Measurements from ENCODE around the gene ITGB2. TPM values are rescaled to one million over a fixed set of nuclear protein-coding genes. Genes with fewer than 3 reads are reported as not detected.

The ITGB2 gene
- total and polyA plus RNA-seq, 5 donors: 11.9 to 46.5 (median 27.1) TPM

DNA sequence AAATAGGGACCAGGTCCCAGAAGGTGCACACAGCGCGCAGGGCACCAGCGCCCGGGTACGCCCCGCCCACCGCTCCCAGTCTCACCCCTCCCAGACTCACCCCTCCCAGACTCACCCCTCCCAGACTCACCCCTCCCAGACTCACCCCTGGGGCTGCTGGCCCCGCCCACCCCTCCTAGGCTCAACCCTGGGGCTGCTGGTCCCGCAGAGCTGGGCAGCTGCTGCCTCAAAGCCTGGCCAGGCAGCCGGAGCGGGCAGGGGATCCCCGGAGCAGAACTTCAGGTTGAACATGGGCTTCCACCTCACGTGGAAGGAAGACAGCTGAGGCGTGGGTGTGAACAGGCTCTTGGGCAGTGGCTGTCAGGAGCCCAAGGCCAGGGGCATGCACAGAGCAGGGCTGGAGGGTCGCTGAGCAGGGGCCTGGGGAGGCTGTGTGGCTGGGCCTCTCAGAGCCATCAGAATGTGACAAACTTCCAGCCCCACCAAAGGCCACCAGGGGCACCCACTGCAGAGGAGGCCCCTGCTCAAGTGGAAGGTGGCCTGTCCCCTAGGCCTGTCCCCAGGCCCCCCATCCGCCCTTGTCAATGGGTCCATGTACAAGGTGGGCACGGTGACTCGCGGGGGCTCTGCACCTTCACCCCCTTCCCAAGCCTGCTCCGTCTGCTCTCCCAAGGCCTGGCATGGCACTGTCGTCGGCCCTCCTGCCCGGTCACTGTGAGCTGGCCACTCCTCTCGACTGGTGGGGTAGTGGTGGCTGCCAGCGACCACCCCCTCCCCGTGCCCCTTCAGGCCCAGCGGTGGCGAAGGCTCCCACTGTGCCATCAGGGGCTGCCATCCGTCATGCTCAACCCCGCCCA lies 82.4 kb downstream of the ITGB2 start:
- no peak for DNase-seq
- ATAC-seq: peak; percentile 5 to 6
- H3K27me3 ChIP-seq (ENCODE audit: control insufficient read depth, insufficient read depth): no peaks in the 10 kb centered on the region
- 85% methylated on average over 30 of the region's 30 CpGs for WGBS
- intact Hi-C loops (cut with DNase I): no loop called here
- H3K4me1 ChIP-seq (ENCODE audit: control insufficient read depth, insufficient read depth, low read length): no peaks in the 10 kb centered on the region
- H3K9me3 ChIP-seq (ENCODE audit: control insufficient read depth, low read length): no peaks in the 10 kb centered on the region
- no peak overlapping the region for H3K27ac ChIP-seq (ENCODE audit: low read length)
- H3K4me3 ChIP-seq (ENCODE audit: low read length): no peak overlapping the region

DNA sequence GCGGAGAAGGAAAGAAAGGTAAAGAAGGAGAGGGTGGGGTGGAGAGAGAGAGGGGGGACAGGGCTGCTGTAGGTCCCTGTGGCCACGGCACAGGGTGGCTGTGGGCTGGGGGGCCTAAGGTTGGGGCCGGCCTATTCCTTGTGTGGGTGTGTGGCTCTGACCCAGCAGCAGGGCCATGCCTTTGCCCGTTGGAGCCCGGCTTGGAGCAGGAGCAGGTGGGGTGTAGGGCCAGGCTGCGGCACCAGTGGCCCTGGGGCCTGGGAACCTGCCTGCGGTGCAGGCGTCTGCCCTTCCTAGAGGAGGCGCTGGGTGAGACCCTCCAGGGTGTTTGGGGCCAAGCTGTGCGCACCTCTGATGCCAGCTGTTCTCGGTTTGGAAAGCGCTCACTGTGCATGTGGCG lies 83.2 kb downstream of the ITGB2 start:
- WGBS: 93% methylated on average over 13 of the region's 13 CpGs
- ATAC-seq (peak in 1 of 2 donors; percentile 4), DNase-seq (no peak)
- Histone ChIP-seq H3K27me3 (ENCODE audit: control insufficient read depth, insufficient read depth) (no peaks in the 10 kb centered on the region), H3K27ac (ENCODE audit: low read length) (no peak overlapping the region), H3K9me3 (ENCODE audit: control insufficient read depth, low read length) (no peaks in the 10 kb centered on the region), H3K4me1 (ENCODE audit: control insufficient read depth, insufficient read depth, low read length) (no peaks in the 10 kb centered on the region), H3K4me3 (ENCODE audit: low read length) (no peak overlapping the region)
- intact Hi-C loops (cut with DNase I): no loop called here

DNA sequence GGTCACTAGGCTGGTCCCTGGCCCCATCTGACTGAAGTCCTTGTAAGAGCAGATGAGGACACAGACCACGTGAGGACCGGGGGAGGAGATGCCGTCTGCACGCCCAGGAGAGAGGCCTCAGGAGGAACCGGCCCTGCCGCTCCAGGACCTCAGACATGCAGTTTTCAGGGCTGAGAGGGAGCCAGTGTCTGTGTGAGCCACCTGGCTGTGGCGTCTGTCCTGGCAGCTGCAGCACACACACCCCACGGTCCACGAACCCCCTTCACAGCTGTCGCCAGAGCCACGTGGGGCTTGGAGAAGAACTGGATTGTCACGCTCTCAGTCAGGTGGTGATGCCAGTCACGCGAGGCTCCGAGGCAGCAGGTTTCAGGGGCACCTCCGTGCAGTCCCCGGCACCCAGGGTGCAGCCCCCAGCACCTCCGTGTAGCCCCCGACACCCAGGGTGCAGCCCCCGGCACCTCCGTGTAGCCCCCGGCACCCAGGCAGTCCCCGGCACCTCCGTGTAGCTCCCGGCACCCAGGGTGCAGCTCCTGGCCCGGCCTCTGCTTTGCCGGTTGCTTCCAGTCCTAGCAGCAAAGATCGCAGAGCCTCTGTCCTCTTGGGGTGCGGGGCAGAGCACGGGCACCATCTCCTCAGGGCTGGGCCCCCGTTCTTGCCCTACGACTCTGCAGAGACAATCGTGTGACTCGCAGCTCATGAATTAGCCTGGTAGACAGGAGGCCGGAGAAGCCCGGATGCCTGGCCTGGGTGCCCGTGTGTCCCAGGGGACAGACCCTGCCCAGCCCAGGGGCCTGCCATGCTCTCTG lies 83.8 kb downstream of the ITGB2 start:
- Histone ChIP-seq H3K27me3 (ENCODE audit: control insufficient read depth, insufficient read depth) (no peaks in the 10 kb centered on the region), H3K4me1 (ENCODE audit: control insufficient read depth, insufficient read depth, low read length) (no peaks in the 10 kb centered on the region), H3K4me3 (ENCODE audit: low read length) (no peak overlapping the region), H3K27ac (ENCODE audit: low read length) (no peak overlapping the region), H3K9me3 (ENCODE audit: control insufficient read depth, low read length) (no peaks in the 10 kb centered on the region)
- intact Hi-C loops (cut with DNase I): no loop called here
- WGBS: 66% methylated on average over 37 of the region's 37 CpGs
- no peak for DNase-seq
- ATAC-seq: peak; percentile 54 to 67

DNA sequence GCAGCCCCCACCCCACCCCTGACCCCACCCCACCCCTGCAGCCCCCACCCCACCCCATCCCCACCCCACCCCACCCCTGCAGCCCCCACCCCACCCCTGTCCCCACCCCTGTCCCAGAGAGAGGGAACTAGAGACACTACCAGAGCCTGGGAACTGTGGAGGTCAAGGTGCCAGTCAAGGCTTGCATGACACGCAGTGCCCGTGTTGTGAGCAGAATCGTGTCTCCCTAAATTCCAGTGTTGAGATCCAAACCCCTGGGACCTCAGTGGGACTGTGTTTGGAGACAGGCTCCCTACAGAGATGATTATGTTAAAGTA lies 84.4 kb downstream of the ITGB2 start:
- no peak overlapping the region for H3K27ac ChIP-seq (ENCODE audit: low read length)
- H3K4me3 ChIP-seq (ENCODE audit: low read length): no peak overlapping the region
- ATAC-seq (no peak), DNase-seq (no peak)
- no peaks in the 10 kb centered on the region for H3K4me1 ChIP-seq (ENCODE audit: control insufficient read depth, insufficient read depth, low read length)
- intact Hi-C loops (cut with DNase I): no loop called here
- H3K27me3 ChIP-seq (ENCODE audit: control insufficient read depth, insufficient read depth): no peaks in the 10 kb centered on the region
- WGBS: 35% methylated on average over 3 of the region's 3 CpGs
- H3K9me3 ChIP-seq (ENCODE audit: control insufficient read depth, low read length): no peaks in the 10 kb centered on the region

Other genes starting within 250 kb of the ITGB2 start
- not detected for gene KRTAP12-1, start 238.7 kb downstream of the ITGB2 start, total RNA-seq
- gene KRTAP12-1, start 238.7 kb downstream of the ITGB2 start, polyA plus RNA-seq: not detected
- not detected for gene KRTAP10-12, start 223.7 kb downstream of the ITGB2 start, total RNA-seq
- not detected for gene KRTAP10-12, start 223.7 kb downstream of the ITGB2 start, polyA plus RNA-seq
- 1 to 10 TPM in 3 of 4 donors, under 1 TPM in 1; 0.29 to 4.6 (median 1.3) TPM for gene TSPEAR, start 209.3 kb downstream of the ITGB2 start, total RNA-seq
- gene TSPEAR, start 209.3 kb downstream of the ITGB2 start, polyA plus RNA-seq: 2.2 TPM
- gene UBE2G2, start 119.1 kb downstream of the ITGB2 start, total RNA-seq: 10 to 100 TPM; 57.0 to 69.8 (median 64.7) TPM
- 39.6 TPM for gene UBE2G2, start 119.1 kb downstream of the ITGB2 start, polyA plus RNA-seq
- 10 to 100 TPM; 74.4 to 87.8 (median 84.1) TPM for gene SUMO3, start 102.8 kb downstream of the ITGB2 start, total RNA-seq
- 53.3 TPM for gene SUMO3, start 102.8 kb downstream of the ITGB2 start, polyA plus RNA-seq
- gene PTTG1IP, start 47.2 kb downstream of the ITGB2 start, total RNA-seq: 100 to 1,000 TPM; 192 to 206 (median 197) TPM
- gene PTTG1IP, start 47.2 kb downstream of the ITGB2 start, polyA plus RNA-seq: 172 TPM
- 10 to 100 TPM; 19.2 to 26.5 (median 24.1) TPM for gene SLX9, start 19.1 kb upstream of the ITGB2 start, total RNA-seq
- gene SLX9, start 19.1 kb upstream of the ITGB2 start, polyA plus RNA-seq: 25.1 TPM
- gene ADARB1, start 153.7 kb upstream of the ITGB2 start, total RNA-seq: 10 to 100 TPM; 16.9 to 23.8 (median 19.4) TPM
- gene ADARB1, start 153.7 kb upstream of the ITGB2 start, polyA plus RNA-seq: 9.1 TPM